ENCODE results near the gene HTRA3. TPM values are rescaled to one million over a fixed set of nuclear protein-coding genes. Genes with fewer than 3 reads are reported as not detected.

Gene HTRA3
- polyA plus RNA-seq, 1 donor from 2014 or later, result not detected

DNA sequence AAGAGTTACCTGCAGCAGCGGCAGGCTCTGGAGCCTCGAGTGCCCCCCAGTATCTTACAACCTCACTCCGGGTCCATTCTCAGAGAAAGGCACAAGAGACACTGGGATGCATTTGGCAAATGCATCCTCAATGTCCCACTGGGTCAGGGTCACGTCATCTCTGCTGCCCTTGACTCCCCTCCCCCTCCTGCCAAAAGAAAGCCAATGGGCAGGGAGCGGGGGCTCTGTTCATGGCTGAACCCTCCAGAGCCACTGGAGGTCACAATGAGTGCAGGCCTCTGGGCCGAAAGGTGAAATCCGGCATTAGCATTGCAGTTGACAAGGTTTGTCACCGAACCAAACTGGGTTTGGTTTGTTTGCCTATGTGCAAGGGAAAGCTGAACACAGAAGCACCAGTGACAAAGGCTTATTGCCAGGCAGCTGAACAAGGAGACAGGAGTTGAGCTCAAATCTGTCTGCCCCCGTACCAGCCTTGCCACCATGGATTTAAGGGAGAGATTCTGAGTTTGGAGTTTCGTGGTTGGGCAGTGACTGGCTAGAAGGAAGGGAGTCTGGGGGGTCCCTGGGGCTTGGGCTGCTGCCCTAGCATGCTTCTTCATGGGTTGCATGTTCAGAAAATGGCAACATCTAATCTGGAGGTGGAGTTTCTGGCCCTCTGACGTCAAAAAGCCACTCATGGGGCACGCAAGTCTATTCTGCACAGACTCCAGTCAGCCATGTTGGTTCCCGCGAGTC is 64.3 kb downstream of the HTRA3 start (continued):
- TF ChIP-seq EP300 (conservative IDR thresholded peaks at IDR 0.05; ENCODE audit: poor library complexity, severe bottlenecking) (no peak), RAD21 (conservative IDR thresholded peaks at IDR 0.05) (no peak)

DNA sequence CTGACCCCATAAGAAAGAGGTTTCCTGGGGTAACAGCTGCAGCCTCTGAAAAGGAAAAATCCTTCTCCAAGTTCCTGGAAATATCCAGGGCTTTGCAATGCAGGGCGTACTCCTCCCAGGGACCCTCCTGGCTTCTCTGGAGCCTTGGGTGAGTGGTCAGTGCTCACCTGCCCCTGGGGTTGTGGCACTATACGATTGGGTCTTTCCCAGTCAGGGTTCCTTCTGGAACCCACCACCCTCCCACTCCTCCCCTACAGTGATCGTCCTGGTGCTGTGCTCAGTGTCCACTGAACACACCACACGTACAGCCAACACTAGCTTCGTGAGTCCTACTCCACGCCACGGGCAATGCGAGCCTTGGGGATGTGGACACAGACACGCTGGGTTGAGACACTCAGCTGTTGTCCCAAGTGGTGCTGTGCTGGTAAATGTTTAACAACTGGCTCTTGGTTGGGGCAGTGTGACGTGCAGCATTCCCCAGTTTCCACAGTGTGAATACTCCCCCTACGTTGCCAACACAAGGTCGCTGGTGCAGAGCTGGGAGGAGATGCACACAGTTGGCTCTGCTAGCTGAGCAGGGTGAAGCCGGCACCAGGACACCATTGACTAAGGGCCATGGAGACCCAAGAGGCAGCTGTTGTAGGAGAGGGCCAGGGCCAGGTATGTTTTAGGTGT is 65.4 kb downstream of the HTRA3 start:
- no peak overlapping the region for H3K9ac ChIP-seq (ENCODE audit: low read length)
- H3K79me2 ChIP-seq (replicated peaks; ENCODE audit: insufficient read depth, low read length), result no peaks in the 10 kb centered on the region
- H3K4me2 ChIP-seq (ENCODE audit: low read length), result no peak overlapping the region
- H3K36me3 ChIP-seq (ENCODE audit: insufficient read depth, low read length), result no peaks in the 10 kb centered on the region
- no peak for TF ChIP-seq RAD21 (conservative IDR thresholded peaks at IDR 0.05)
- no peak for TF ChIP-seq SMC3 (conservative IDR thresholded peaks at IDR 0.05; ENCODE audit: poor library complexity)
- no peak for TF ChIP-seq MXI1 (conservative IDR thresholded peaks at IDR 0.05; ENCODE audit: poor library complexity, severe bottlenecking)
- no peak for TF ChIP-seq POLR2AphosphoS5 (IDR thresholded peaks at IDR 0.05)
- TF ChIP-seq EP300 (conservative IDR thresholded peaks at IDR 0.05; ENCODE audit: poor library complexity, severe bottlenecking), result no peak
- TF ChIP-seq, protein P1, sequence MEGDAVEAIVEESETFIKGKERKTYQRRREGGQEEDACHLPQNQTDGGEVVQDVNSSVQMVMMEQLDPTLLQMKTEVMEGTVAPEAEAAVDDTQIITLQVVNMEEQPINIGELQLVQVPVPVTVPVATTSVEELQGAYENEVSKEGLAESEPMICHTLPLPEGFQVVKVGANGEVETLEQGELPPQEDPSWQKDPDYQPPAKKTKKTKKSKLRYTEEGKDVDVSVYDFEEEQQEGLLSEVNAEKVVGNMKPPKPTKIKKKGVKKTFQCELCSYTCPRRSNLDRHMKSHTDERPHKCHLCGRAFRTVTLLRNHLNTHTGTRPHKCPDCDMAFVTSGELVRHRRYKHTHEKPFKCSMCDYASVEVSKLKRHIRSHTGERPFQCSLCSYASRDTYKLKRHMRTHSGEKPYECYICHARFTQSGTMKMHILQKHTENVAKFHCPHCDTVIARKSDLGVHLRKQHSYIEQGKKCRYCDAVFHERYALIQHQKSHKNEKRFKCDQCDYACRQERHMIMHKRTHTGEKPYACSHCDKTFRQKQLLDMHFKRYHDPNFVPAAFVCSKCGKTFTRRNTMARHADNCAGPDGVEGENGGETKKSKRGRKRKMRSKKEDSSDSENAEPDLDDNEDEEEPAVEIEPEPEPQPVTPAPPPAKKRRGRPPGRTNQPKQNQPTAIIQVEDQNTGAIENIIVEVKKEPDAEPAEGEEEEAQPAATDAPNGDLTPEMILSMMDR (IDR thresholded peaks at IDR 0.05; ENCODE audit: poor library complexity, severe bottlenecking), result no peak
- no peak for TF ChIP-seq EZH2 (IDR thresholded peaks at IDR 0.05; ENCODE audit: borderline replicate concordance, insufficient read depth, low read length, poor library complexity, severe bottlenecking)
- TF ChIP-seq, protein P2, sequence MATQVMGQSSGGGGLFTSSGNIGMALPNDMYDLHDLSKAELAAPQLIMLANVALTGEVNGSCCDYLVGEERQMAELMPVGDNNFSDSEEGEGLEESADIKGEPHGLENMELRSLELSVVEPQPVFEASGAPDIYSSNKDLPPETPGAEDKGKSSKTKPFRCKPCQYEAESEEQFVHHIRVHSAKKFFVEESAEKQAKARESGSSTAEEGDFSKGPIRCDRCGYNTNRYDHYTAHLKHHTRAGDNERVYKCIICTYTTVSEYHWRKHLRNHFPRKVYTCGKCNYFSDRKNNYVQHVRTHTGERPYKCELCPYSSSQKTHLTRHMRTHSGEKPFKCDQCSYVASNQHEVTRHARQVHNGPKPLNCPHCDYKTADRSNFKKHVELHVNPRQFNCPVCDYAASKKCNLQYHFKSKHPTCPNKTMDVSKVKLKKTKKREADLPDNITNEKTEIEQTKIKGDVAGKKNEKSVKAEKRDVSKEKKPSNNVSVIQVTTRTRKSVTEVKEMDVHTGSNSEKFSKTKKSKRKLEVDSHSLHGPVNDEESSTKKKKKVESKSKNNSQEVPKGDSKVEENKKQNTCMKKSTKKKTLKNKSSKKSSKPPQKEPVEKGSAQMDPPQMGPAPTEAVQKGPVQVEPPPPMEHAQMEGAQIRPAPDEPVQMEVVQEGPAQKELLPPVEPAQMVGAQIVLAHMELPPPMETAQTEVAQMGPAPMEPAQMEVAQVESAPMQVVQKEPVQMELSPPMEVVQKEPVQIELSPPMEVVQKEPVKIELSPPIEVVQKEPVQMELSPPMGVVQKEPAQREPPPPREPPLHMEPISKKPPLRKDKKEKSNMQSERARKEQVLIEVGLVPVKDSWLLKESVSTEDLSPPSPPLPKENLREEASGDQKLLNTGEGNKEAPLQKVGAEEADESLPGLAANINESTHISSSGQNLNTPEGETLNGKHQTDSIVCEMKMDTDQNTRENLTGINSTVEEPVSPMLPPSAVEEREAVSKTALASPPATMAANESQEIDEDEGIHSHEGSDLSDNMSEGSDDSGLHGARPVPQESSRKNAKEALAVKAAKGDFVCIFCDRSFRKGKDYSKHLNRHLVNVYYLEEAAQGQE (IDR thresholded peaks at IDR 0.05; ENCODE audit: borderline replicate concordance), result no peak
- no peak for TF ChIP-seq TAF1 (IDR thresholded peaks at IDR 0.05; ENCODE audit: low read depth)
- H2AFZ ChIP-seq (ENCODE audit: low read depth, low read length), result no peak overlapping the region
- no peak overlapping the region for H3K4me3 ChIP-seq (ENCODE audit: low read length)
- H3K27me3 ChIP-seq (ENCODE audit: insufficient read depth, low read depth, low read length), result no peaks in the 10 kb centered on the region
- H4K20me1 ChIP-seq (ENCODE audit: insufficient read depth), result no peaks in the 10 kb centered on the region
- no peaks in the 10 kb centered on the region for H3F3A ChIP-seq (ENCODE audit: insufficient read depth, low read length, poor library complexity, severe bottlenecking)
- no peaks in the 10 kb centered on the region for H3K9me2 ChIP-seq (ENCODE audit: insufficient read depth, low read length)
- peaks cover 3% of the 10 kb centered on the region for H3K9me3 ChIP-seq (ENCODE audit: low read length)
- H3K27ac ChIP-seq (ENCODE audit: low read length), result no peak overlapping the region

DNA sequence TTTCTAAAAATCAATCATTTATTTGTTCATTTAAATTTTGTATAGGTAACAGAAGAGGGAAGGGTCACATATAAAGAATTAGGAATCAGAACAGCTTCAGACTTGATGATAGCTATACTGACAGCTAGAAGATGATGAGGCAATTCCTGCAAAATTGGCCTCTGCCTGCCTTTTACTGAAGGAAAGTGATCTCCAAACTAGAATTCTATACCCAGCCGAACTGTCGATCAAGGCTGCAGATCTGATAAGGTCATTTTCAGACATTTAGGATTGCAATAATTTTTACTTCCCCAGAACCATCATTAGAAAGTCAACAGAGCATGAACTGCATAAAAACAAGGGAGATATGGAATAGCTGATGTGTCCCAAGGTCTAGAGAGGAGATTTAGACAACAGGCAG is 66.3 kb downstream of the HTRA3 start:
- H3K9me3 ChIP-seq (ENCODE audit: low read length), result peaks cover 3% of the 10 kb centered on the region
- H3K9ac ChIP-seq (ENCODE audit: low read length), result no peak overlapping the region
- no peaks in the 10 kb centered on the region for H3K36me3 ChIP-seq (ENCODE audit: insufficient read depth, low read length)
- H2AFZ ChIP-seq (ENCODE audit: low read depth, low read length), result no peak overlapping the region
- TF ChIP-seq RAD21 (conservative IDR thresholded peaks at IDR 0.05), result no peak
- no peak for TF ChIP-seq POLR2AphosphoS5 (IDR thresholded peaks at IDR 0.05)
- TF ChIP-seq SMC3 (conservative IDR thresholded peaks at IDR 0.05; ENCODE audit: poor library complexity), result no peak
- no peak for TF ChIP-seq TAF1 (IDR thresholded peaks at IDR 0.05; ENCODE audit: low read depth)
- no peak for TF ChIP-seq EZH2 (IDR thresholded peaks at IDR 0.05; ENCODE audit: borderline replicate concordance, insufficient read depth, low read length, poor library complexity, severe bottlenecking)
- TF ChIP-seq MXI1 (conservative IDR thresholded peaks at IDR 0.05; ENCODE audit: poor library complexity, severe bottlenecking), result no peak
- TF ChIP-seq, protein P1 (IDR thresholded peaks at IDR 0.05; ENCODE audit: poor library complexity, severe bottlenecking), result no peak
- TF ChIP-seq, protein P2 (IDR thresholded peaks at IDR 0.05; ENCODE audit: borderline replicate concordance), result no peak
- TF ChIP-seq EP300 (conservative IDR thresholded peaks at IDR 0.05; ENCODE audit: poor library complexity, severe bottlenecking), result no peak
- no peak overlapping the region for H3K4me3 ChIP-seq (ENCODE audit: low read length)
- no peaks in the 10 kb centered on the region for H3K27me3 ChIP-seq (ENCODE audit: insufficient read depth, low read depth, low read length)
- no peak overlapping the region for H3K27ac ChIP-seq (ENCODE audit: low read length)
- H3K79me2 ChIP-seq (replicated peaks; ENCODE audit: insufficient read depth, low read length), result no peaks in the 10 kb centered on the region
- no peak overlapping the region for H3K4me2 ChIP-seq (ENCODE audit: low read length)
- no peaks in the 10 kb centered on the region for H3F3A ChIP-seq (ENCODE audit: insufficient read depth, low read length, poor library complexity, severe bottlenecking)
- H3K9me2 ChIP-seq (ENCODE audit: insufficient read depth, low read length), result no peaks in the 10 kb centered on the region
- H4K20me1 ChIP-seq (ENCODE audit: insufficient read depth), result no peaks in the 10 kb centered on the region

Data from neural cell (in vitro differentiated cells).